HG03565 (cell line): Measurements from ENCODE around the gene BCR.

Experiments used
- ATAC-seq: cut with Tn5 transposase; IDR thresholded peaks from one replicate; pipeline ENCODE4 v1.9.1; 2021; ENCODE audit warnings: mild to moderate bottlenecking, moderate library complexity; ENCODE audit not compliant: unreplicated experiment

Gene BCR

DNA sequence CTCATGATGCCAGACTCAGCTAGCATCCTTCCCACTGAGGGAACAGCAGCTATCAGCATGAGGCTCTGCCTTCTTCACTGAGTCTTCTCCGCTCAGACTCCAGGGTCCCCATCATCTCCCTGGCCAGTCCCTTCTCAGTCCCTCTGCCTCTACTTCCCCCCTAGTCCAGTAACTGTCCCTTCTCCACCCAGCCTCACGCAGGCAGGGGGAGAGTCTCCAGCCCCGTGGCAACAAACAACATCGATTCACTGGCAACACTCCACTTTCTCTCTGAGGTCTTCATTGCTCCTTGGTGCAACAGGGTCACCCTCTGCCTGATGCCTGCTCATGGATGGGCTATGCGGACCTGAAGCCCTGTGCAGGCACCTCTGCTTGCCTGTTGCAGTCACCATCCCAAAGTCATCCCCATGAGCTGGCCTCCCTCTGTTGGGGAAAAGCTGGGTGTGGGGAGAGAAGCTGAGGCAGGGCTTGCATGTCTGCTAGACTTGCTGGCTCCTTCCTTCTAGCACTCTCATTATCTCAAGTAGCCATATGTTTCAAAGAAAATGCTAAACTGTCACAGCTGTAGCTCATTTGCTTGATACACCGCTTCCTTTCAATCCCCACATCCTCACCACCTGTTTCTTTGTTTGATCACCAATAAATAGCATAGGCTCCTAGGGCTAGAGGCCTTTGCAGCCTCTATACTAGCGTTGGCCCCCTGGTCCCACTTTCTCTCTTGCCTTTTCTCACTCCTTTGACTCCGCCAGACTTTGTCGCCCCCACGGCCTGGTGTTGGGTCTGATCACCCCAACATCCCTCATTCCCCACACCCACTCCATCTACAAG lies 4.3 kb upstream of the BCR start:
- no peak for ATAC-seq

DNA sequence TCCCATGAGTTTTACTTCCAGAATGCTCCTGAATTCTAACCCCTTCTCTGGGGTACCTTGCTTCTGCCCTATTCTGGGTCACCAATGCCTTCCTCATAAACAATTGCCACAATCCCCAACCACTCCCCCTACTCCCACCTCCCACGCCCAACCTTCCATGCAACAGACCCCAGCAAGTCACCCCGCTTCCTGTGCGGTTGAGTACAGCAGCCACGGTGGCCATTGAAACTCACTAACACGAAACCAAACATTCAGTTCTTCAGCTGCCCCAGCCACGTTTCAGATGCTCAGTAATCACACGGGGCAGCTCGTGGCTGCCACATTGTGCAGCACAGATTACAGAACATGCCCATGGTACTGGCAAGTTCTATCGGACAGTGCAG lies 3.7 kb upstream of the BCR start:
- ATAC-seq: no peak

DNA sequence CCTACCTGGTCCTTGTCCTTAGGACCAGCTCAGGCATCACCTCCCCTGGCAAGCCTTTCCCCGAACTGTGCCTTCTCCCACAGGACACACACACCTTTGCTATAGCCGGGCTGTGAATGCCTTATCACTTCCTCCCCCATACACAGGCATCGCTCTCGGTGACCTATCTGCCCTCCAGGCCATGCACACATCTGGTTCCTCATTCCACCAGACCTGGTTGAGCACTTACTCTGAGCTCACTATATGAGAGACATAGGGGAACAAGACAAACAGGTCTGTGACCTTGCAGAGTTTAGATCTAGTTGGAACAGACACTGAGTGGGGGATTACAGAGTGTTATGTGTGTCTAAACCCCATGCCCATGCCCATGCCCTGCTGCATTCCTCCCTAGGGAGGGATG lies 3.1 kb upstream of the BCR start:
- ATAC-seq: no peak

DNA sequence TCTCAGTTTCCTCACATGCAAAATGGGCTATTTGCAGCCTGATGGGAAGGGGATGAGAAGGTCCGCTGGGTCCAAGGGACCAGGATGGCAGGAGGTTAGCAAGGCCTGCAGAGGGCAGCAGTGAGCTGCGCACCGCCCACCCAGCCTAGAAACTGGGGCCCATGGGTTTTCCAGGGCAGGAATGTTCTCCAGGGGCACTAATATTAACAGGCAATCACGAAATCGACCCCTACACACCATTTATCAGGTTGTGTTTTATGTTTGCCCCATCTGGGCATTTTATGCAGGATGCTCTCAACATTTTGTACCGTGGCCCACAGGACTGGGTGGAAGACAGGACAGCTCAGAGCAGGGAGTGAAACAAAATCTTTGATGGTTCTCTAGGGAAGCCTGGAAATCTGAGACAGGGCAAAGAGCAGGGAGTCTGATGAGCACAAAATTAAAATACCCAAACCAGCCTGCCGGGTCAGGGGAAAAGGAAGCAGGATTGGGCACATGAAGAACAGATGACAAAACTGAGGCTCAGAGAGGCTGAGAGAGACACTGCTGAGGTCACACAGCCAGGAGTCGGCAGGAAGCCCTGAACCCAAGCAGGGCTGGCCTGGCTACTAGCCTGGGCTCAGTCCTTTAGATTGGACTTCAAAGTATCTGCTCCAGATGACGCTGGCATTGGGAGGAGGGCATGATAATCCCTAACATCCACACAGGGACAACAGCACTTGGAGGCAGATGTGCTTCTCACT lies 1.6 kb upstream of the BCR start:
- no peak for ATAC-seq

DNA sequence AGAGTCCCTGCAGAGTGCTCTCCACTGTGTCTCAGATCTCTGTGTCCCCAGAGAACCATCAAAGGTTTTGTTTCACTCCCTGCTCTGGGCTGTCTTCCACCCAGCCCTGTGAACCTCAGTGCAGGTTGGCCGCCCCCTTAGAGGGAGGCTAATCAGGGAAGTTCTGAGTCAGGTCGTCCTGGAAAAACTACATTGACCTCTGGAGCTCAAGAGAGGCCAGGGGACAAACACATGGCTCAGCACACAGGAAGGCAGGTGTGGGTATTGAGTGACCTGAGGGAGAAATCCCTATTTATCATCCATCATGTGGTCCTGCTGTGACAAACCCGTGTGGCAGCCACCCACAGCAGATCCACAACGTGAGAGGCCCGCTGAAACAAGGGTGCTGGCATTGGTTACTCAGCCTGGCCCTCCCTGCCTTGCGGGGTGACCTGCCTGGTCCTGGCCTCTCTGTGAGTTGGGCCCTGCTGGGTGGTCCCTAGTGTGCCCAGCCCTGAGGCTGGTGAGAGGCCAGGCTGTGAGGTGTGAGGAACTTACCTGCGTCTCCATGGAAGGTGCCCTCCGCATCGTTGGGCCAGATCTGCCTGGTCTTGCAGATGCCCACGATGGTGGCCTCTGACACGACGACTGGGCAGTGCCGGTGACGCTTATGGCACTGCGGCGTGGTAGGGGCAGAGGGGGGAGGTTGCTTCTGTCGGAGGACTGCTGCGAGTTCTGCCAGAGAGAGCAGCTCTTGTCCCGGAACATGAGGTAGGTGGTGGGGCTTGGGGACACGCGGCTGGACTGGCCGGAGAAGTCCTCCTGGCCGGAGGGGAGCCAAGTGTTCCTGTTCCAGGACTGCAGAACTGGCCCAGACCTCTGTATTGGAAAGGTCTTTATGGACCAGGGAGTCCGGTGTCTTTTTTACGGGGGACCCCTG lies 669 bp upstream of the BCR start:
- no peak for ATAC-seq

DNA sequence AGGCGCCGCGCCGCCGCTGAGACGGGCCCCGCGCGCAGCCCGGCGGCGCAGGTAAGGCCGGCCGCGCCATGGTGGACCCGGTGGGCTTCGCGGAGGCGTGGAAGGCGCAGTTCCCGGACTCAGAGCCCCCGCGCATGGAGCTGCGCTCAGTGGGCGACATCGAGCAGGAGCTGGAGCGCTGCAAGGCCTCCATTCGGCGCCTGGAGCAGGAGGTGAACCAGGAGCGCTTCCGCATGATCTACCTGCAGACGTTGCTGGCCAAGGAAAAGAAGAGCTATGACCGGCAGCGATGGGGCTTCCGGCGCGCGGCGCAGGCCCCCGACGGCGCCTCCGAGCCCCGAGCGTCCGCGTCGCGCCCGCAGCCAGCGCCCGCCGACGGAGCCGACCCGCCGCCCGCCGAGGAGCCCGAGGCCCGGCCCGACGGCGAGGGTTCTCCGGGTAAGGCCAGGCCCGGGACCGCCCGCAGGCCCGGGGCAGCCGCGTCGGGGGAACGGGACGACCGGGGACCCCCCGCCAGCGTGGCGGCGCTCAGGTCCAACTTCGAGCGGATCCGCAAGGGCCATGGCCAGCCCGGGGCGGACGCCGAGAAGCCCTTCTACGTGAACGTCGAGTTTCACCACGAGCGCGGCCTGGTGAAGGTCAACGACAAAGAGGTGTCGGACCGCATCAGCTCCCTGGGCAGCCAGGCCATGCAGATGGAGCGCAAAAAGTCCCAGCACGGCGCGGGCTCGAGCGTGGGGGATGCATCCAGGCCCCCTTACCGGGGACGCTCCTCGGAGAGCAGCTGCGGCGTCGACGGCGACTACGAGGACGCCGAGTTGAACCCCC lies 798 bp downstream of the BCR start:
- no peak for ATAC-seq

DNA sequence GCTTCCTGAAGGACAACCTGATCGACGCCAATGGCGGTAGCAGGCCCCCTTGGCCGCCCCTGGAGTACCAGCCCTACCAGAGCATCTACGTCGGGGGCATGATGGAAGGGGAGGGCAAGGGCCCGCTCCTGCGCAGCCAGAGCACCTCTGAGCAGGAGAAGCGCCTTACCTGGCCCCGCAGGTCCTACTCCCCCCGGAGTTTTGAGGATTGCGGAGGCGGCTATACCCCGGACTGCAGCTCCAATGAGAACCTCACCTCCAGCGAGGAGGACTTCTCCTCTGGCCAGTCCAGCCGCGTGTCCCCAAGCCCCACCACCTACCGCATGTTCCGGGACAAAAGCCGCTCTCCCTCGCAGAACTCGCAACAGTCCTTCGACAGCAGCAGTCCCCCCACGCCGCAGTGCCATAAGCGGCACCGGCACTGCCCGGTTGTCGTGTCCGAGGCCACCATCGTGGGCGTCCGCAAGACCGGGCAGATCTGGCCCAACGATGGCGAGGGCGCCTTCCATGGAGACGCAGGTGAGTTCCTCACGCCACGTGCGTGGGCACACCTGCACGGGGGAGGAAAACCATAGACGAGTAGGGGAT lies 1.5 kb downstream of the BCR start:
- ATAC-seq: no peak

DNA sequence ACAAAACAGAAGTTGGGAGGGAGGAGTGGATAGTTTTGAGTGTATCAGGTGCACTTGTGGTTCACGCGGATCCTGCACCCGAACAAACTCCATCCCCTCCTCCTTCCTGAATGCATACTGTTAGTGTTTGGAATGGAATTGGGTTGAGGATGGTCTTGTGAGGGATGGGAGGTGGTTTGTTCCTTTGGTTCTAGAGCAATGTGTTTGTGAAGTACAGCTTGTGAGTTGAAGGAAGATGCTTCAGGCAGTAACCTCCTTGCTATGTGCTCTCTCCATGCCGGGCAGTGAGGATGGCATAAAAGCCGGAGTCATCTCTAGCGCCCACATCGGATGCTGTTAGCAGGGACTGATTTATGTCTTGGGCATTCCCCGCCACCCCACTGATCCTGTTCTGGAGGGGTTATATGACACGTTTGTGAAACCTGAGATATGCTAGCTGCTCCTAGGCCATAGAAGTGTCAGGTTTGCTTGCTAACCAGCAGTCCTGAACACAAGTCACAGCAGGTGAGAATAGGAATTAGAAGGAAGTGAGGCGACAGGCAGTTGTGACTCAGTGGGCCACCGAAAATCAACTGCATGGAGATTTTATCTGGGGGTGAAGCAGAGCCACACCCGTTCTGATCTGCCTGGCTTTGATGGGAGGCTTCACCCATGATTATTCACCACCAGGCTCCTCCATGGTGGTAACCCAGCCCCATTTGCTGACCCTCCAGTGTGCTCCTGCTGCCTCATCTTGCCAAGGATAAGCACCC lies 2.2 kb downstream of the BCR start:
- no peak for ATAC-seq

DNA sequence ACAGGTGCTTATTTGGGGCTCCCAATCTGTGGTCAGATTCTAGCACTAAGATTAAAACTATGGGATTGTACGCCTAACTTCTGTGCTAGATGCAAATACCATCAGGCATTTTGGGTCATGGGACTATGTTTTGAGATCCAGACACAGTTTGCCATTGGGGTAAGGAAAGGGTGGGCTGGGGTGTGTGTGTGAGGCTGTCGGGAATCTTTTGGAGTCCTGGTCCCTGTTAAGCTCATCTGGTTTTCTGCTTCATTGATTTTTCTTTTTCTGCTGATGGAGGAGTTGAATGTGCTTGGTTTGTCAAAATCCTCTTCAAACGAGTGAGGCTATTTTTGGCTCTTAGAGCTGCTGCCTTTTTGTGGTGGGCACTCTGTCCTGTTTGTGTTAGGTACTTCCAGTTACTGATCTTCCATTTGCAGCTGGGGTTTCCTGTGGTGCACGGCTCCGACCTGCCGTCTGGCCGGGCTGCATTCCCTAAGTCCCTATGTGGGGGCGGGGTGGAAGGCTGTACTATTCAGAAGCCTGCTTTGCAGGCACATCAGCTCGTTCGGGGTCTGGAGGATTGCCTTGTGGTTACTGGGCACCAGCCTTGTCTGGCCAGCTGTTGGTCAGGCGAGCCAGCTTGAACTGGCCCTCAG lies 2.9 kb downstream of the BCR start:
- ATAC-seq: no peak

DNA sequence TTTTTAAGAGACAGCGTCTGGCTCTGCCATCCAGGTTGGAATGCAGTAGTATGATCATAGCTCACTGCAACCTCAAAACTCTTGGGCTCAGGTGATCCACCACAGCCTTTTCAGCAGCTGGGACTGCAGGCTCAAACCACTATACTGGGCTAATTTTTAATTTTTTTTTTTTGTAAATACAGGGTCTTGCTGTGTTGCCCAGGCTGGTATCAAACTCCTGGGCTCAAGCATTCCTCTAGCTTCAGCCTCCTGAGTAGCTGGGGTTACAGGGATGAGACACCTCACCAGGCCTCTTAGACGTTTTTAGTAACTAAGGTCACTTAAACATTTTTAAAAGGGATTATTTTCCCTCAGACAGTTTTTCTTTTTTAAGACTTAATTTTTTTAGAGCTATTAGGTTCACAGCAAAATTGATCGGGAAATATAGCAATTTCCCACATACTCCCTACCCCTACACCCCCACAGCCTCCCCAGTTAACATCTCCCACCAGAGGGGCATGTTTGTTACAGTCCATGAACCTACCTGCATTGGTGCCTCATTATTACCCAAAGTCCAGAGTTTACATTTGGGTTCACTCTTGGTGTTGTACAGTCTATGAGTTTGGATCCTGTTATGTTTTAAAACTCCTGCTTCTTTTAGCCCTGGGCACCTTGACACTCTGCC lies 3.9 kb downstream of the BCR start:
- ATAC-seq: no peak

DNA sequence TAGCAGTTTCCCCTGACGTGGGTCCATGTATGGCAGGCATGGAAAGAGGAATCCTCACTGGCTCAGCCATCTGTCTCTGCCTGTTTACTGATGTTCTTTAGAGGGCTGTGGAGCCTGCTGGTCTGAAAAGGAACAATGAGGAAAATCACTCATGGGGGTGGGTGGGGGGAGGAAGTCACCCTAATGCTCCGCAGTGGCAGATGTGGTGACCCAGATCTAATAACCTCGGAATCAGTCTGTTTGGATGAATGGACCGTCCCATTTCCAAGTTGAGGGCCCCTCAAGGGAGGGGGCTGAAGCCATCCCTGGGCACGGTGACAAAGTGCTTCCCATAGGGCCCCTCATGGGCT lies 4.4 kb downstream of the BCR start:
- ATAC-seq: no peak

DNA sequence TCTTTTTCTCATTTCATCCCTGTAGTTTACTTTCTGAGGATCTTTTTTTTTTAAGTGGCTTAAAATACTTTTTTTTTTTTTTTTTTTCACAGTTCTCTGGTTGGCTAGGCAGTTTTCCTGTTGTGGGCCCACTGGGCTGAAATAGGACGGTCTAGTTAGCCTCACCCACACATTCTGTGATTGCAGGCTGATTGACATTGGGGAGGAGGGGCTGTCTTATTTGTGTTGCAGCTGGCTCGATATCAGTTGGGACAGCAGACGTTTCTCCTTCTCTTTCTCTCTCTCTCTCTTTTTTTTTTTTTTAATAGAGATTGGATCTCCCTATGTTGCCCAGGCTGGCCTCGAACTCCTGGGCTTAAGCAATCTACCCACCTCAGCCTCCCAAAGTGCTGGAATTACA lies 6.9 kb downstream of the BCR start:
- ATAC-seq: no peak

DNA sequence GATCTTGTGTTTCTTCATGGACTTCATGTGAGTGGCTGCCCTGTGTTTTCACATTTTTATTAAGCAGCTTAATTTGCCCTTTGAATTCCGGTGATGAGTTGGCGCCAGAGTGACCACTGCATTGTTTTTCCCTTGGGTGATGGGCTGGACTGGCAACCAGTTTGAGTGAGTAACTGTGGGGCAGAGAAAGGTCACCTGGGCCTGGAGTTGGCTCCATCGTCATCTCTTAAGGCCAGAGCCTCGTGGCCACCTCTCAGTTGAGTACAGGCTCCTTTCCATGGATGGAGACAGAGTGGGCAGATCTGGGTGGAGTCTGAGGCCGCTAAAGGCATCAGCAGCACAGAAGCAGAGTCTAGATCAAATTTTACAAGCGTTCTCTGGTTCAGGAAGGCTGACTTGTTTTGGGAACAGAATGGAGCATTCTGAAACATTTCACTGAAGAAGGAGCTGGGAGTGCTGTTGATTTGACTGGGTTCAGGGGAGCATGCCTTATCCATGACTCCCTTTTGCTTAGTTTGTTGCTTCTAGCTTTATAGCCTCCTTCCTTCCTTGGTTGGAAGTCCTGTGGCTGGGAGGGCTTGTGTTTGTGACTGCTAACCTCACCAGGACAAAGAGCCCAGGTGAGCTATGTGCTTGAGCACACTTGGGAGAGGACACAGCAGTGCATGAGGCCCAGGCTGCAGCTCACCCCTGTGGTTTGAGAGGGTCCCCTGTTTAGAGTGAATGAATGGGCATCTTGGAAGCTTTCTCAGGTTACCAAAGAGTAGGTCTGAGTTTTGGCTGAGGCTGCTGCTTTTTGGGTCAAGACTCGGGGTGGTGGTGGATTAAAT lies 7.8 kb downstream of the BCR start:
- no peak for ATAC-seq

DNA sequence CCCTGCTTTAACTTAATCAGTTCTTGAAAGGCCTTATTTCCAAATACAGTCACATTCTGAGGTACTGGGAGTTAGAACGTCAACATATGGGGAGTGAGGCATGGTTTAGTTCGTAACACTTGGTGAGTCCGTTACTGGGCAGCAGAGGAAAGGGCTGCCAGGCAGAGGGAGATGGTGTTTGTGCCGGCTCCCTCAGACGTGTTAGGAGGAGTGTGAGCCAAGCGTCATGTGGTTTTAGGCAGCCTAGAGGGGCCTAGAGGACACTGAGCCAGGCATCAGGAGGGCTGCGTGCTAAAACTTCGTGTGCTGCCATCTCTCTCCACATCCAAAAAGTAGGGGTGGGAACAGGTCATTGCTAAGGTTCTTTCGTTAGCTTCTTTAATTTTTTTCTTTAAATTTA lies 10.2 kb downstream of the BCR start:
- ATAC-seq: no peak

DNA sequence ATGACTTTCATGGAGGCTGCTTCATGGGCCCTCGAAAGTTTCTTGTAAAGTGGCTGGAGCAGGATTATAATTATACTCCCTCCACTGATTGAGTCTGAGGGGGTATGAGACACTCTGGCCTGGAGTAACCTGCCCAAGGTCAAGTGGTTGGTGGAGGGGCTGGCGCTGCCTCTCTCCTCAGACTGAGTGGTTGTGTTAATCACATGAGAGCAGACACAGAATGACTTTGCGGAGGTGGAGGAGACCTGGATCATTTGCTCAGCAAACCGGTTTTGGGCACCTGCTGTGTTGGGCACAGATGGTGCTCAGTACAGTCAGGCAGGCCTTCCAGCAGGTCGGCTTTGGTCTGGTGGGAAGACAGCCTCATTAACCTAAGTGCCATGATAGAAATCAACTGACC lies 11.8 kb downstream of the BCR start:
- ATAC-seq: no peak

DNA sequence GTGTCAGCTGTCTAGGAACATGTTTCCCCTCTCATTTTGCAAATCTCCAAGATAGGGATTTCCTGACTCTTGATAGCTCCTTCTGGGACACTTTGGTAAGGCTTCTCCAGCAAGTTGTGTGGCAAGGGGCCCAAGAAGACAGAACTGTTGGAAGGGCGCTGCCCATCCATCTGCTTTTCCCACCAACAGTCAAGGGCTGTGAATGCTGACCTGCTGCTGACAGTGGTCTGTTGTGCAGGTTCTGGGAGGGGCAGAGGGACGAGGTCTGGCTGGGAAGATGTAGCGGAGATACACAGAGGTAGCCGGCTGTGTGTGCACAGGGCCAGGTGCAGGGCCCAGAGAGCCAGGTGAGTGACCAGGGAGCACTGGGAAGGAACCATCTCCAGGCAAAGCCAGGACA lies 12.2 kb downstream of the BCR start:
- ATAC-seq: no peak

DNA sequence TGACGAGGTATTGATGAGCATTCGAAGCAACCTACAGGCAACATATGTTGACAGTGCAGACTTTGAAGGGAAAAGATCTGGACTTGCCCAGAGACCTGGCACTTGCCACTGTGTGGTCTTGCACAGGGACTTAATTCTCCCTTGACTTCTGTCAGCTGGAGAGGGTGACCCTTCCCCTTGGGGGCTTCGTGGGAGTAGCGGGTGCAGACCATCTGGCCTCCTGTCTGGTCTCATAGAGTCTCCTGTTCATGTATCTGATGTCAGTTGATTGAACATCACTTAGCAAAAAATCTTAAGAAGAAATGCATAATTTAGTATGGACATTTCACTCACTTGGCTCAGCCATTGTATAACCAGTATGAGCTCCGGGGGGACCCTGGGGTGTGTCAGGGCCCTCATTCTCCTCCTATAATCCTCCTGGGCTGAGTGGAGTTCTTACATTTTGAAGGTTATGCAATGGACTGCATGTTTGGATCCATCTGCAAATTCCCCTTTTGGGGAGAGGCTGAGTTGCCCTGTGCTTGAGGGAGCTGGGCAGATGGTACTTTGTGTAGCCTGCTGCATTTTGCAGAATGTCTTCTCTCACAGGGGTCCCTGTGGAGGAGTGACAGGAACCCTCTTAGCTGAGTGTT lies 13.0 kb downstream of the BCR start:
- no peak for ATAC-seq
